Measurements from ENCODE around the gene ENOPH1. TPM values are rescaled to one million over a fixed set of nuclear protein-coding genes. Genes with fewer than 3 reads are reported as not detected.

ENOPH1 gene
- total RNA-seq, 2 donors from 2014 or later, result 48.0 to 61.1 TPM

GRCh38 chr4:82499738-82500434 lies 69.5 kb downstream of the ENOPH1 start:
- Mint-ChIP-seq H3K9me3 (no peaks in the 10 kb centered on the region), H3K27ac (no peak overlapping the region), H3K36me3 (ENCODE audit: low read depth) (no peaks in the 10 kb centered on the region), H3K4me1 (no peaks in the 10 kb centered on the region), H3K4me3 (no peak overlapping the region), H3K27me3 (no peaks in the 10 kb centered on the region)
- ATAC-seq (replicated peaks), result no peak

GRCh38 chr4:82500435-82501153 lies 70.2 kb downstream of the ENOPH1 start:
- no peak for ATAC-seq (replicated peaks)
- no peaks in the 10 kb centered on the region for H3K36me3 Mint-ChIP-seq (ENCODE audit: low read depth)

GRCh38 chr4:82501154-82501442 lies 70.7 kb downstream of the ENOPH1 start:
- H3K4me3 Mint-ChIP-seq, result no peak overlapping the region
- no peaks in the 10 kb centered on the region for H3K27me3 Mint-ChIP-seq
- no peaks in the 10 kb centered on the region for H3K4me1 Mint-ChIP-seq
- no peaks in the 10 kb centered on the region for H3K36me3 Mint-ChIP-seq (ENCODE audit: low read depth)
- H3K9me3 Mint-ChIP-seq, result no peaks in the 10 kb centered on the region
- no peak for ATAC-seq (replicated peaks)
- H3K27ac Mint-ChIP-seq, result no peak overlapping the region

More at GRCh38 chr4:82500435-82501153, 70.2 kb downstream of the ENOPH1 start:
- Mint-ChIP-seq H3K27ac (no peak overlapping the region), H3K27me3 (no peaks in the 10 kb centered on the region), H3K4me3 (no peak overlapping the region), H3K4me1 (no peaks in the 10 kb centered on the region), H3K9me3 (no peaks in the 10 kb centered on the region)

- Mint-ChIP-seq H3K36me3 (ENCODE audit: low read depth) (no peaks in the 10 kb centered on the region), H3K4me3 (no peak overlapping the region)
Measured at GRCh38 chr4:82508011-82508410, 77.6 kb downstream of the ENOPH1 start.

GRCh38 chr4:82508806-82509428 lies 78.5 kb downstream of the ENOPH1 start:
- ATAC-seq (replicated peaks), result peak; percentile 14
- H3K27me3 Mint-ChIP-seq, result peaks cover 22% of the 10 kb centered on the region
- no peak overlapping the region for H3K27ac Mint-ChIP-seq
- no peak overlapping the region for H3K4me3 Mint-ChIP-seq
- H3K36me3 Mint-ChIP-seq (ENCODE audit: low read depth), result no peaks in the 10 kb centered on the region
- H3K4me1 Mint-ChIP-seq, result no peaks in the 10 kb centered on the region
- H3K9me3 Mint-ChIP-seq, result no peaks in the 10 kb centered on the region

More at GRCh38 chr4:82508011-82508410, 77.6 kb downstream of the ENOPH1 start:
- Mint-ChIP-seq H3K27ac (no peak overlapping the region), H3K4me1 (no peaks in the 10 kb centered on the region), H3K27me3 (peaks cover 15% of the 10 kb centered on the region), H3K9me3 (no peaks in the 10 kb centered on the region)
- no peak for ATAC-seq (replicated peaks)

- H3K36me3 Mint-ChIP-seq (ENCODE audit: low read depth), result no peaks in the 10 kb centered on the region
Measured at GRCh38 chr4:82510216-82510615, 79.8 kb downstream of the ENOPH1 start.

More at GRCh38 chr4:82510216-82510615, 79.8 kb downstream of the ENOPH1 start:
- Mint-ChIP-seq H3K27ac (no peak overlapping the region), H3K4me3 (no peak overlapping the region), H3K9me3 (no peaks in the 10 kb centered on the region), H3K27me3 (peaks cover 33% of the 10 kb centered on the region), H3K4me1 (no peaks in the 10 kb centered on the region)
- ATAC-seq (replicated peaks), result no peak

Other genes with a start within 250 kb of the ENOPH1 start
- gene HNRNPD, start 56.6 kb upstream of the ENOPH1 start, total RNA-seq, result 100 to 1,000 TPM; 241 to 437 TPM
- gene HNRNPDL, start 128 bp upstream of the ENOPH1 start, total RNA-seq, result 100 to 1,000 TPM; 158 to 260 TPM
- not detected for gene TMEM150C, start 131.4 kb downstream of the ENOPH1 start, total RNA-seq

Measured in activated T-helper 17 cell treated with anti-CD3 and anti-CD28 coated beads, Interleukin-2, amount 50 U/mL, for 72 hours (primary cell).